HCT116 (cell line): Measurements from ENCODE around the gene OGDHL. TPM values are rescaled to one million over a fixed set of nuclear protein-coding genes. Genes with fewer than 3 reads are reported as not detected.

Source experiments
- ATAC-seq: fragments of 200-7000 bp; cut with Tn5 transposase; 2 replicates; pipeline ENCODE4 v1.9.1; 2020; ENCODE audit warnings: mild to moderate bottlenecking, moderate library complexity
- BruUV-seq: library from RNA; stranded (reverse); fragments of 400-500 nt; replicated peaks from 2 replicates; lab custom pipeline; 2021; lab: Mats Ljungman, UMichigan
- CTCF ChIA-PET: fragments of 300-600 bp; sonication (Branson Sonifier 250); formaldehyde crosslinking; loops from one replicate; lab custom pipeline; 2021; ENCODE audit warnings: antibody characterized with exemption; lab: Charles Lee
- POLR2A ChIA-PET: fragments of 300-600, 350-600 bp; sonication (Branson Sonifier 250); formaldehyde crosslinking; loops from one replicate; lab custom pipeline; 2021; ENCODE audit warnings: antibody characterized with exemption; lab: Charles Lee
- RAD21 ChIA-PET, 2 experiments: fragments of 300-600 bp; sonication (Branson Sonifier 250); formaldehyde crosslinking; loops; one replicate each; lab custom pipeline; 2023; ENCODE audit warnings: low total read pairs in 2 of 2; ENCODE audit not compliant: uncharacterized antibody in 2 of 2, unreplicated experiment in 2 of 2, low non-redundant PET in 1 of 2; lab: Charles Lee
- DNase-seq: peaks from one replicate; pipeline ENCODE4 v3.0.0-alpha.2; 2010; ENCODE audit warnings: low read depth, low spot score
- H2AFZ ChIP-seq: fragments of 200-600 bp; shearing (Covaris generic), sonication (generic); 2 replicates; pipeline ENCODE4 v1.6.1; 2017; ENCODE audit warnings: low read depth, mixed run types, mixed read lengths, antibody characterized with exemption, low read length; ENCODE audit not compliant: poor library complexity, severe bottlenecking
- H3K27ac ChIP-seq: 2 replicates; pipeline ENCODE4 v1.5.1; 2012; ENCODE audit warnings: low read depth, low read length
- H3K27me3 ChIP-seq: fragments of 200-600 bp; sonication (generic); 2 replicates; pipeline ENCODE4 v1.6.1; 2016; ENCODE audit warnings: mixed run types, low read length, mixed read lengths; ENCODE audit not compliant: insufficient read depth
- H3K36me3 ChIP-seq, 2 experiments: fragments of 200-500 bp in 1 of 2; fragments of 200-600 bp in 1 of 2; sonication (Bioruptor generic) in 1 of 2; sonication (generic) in 1 of 2; 2 replicates each; pipeline versions ENCODE4 v1.5.1 to v1.6.1; 2014 to 2016; ENCODE audit warnings: low read length in 2 of 2, inconsistent platforms in 1 of 2, mixed read lengths in 1 of 2, mixed run types in 1 of 2; ENCODE audit not compliant: insufficient read depth in 2 of 2, control insufficient read depth in 1 of 2
- H3K4me1 ChIP-seq, 2 experiments: fragments of 200-600 bp in 1 of 2; sonication (generic) in 1 of 2; 2 replicates each; pipeline versions ENCODE4 v1.5.1 to v1.6.1; 2012 to 2017; ENCODE audit warnings: low read length in 2 of 2, inconsistent platforms in 1 of 2, mild to moderate bottlenecking in 1 of 2, mixed read lengths in 1 of 2, mixed run types in 1 of 2, moderate library complexity in 1 of 2; ENCODE audit not compliant: insufficient read depth in 2 of 2, control insufficient read depth in 1 of 2
- H3K4me2 ChIP-seq: fragments of 200-600 bp; sonication (generic); 2 replicates; pipeline ENCODE4 v1.6.1; 2017; ENCODE audit warnings: mixed run types, low read length, mixed read lengths
- H3K4me3 ChIP-seq, 2 experiments: fragments of 200-600 bp in 1 of 2; sonication (generic) in 1 of 2; replicated peaks in 1 of 2; 2 replicates each; pipeline ENCODE4 v1.5.1; 2011 to 2016; ENCODE audit warnings: low read length in 2 of 2, control low read depth in 1 of 2, low read depth in 1 of 2, mild to moderate bottlenecking in 1 of 2, mixed read lengths in 1 of 2, mixed run types in 1 of 2
- H3K79me2 ChIP-seq: fragments of 200-600 bp; sonication (generic); 2 replicates; pipeline ENCODE4 v1.6.1; 2017; ENCODE audit warnings: mild to moderate bottlenecking, mixed run types, low read length, moderate library complexity, mixed read lengths; ENCODE audit not compliant: insufficient read depth
- H3K9ac ChIP-seq: fragments of 200-600 bp; sonication (generic); 2 replicates; pipeline ENCODE4 v1.6.1; 2016; ENCODE audit warnings: low read length, mixed read lengths
- H3K9me2 ChIP-seq: fragments of 200-600 bp; sonication (generic), shearing (Covaris generic); 2 replicates; pipeline ENCODE4 v1.6.1; 2017; ENCODE audit warnings: mixed run types, mild to moderate bottlenecking, moderate library complexity; ENCODE audit not compliant: insufficient read depth
- H3K9me3 ChIP-seq, 2 experiments: fragments of 200-500 bp in 1 of 2; fragments of 200-600 bp in 1 of 2; sonication (Bioruptor generic) in 1 of 2; sonication (generic) in 1 of 2; 2 replicates each; pipeline ENCODE4 v1.6.1; 2014 to 2017; ENCODE audit warnings: low read length in 2 of 2, mixed read lengths in 2 of 2, inconsistent platforms in 1 of 2, low read depth in 1 of 2, mild to moderate bottlenecking in 1 of 2, mixed run types in 1 of 2, moderate library complexity in 1 of 2; ENCODE audit not compliant: control insufficient read depth in 1 of 2, insufficient read depth in 1 of 2
- H4K20me1 ChIP-seq: fragments of 200-600 bp; sonication (generic), shearing (Covaris generic); 2 replicates; pipeline ENCODE4 v1.6.1; 2017; ENCODE audit warnings: mixed run types, mild to moderate bottlenecking, moderate library complexity; ENCODE audit not compliant: insufficient read depth
- CBX3 ChIP-seq: IDR thresholded peaks from 2 replicates; pipeline ENCODE4 v1.6.1; 2012; ENCODE audit warnings: low read depth
- EGR1 ChIP-seq: IDR thresholded peaks from 2 replicates; pipeline ENCODE4 v1.6.1; 2012; ENCODE audit warnings: low read depth
- ELF1 ChIP-seq: IDR thresholded peaks from 2 replicates; pipeline ENCODE4 v1.6.1; 2012; ENCODE audit warnings: low read depth, borderline replicate concordance
- FOSL1 ChIP-seq: IDR thresholded peaks from 2 replicates; pipeline ENCODE4 v1.6.1; 2012; ENCODE audit warnings: low read depth
- JUND ChIP-seq: IDR thresholded peaks from 2 replicates; pipeline ENCODE4 v1.6.1; 2012
- POLR2A ChIP-seq: IDR thresholded peaks from 2 replicates; pipeline ENCODE4 v1.7.0; 2011; ENCODE audit warnings: borderline replicate concordance; ENCODE audit not compliant: insufficient read depth, insufficient read length; ENCODE audit errors: extremely low read depth
- RAD21 ChIP-seq: IDR thresholded peaks from 2 replicates; pipeline ENCODE4 v1.6.1; 2012; ENCODE audit warnings: low read depth, mild to moderate bottlenecking
- SIN3A ChIP-seq: IDR thresholded peaks from 2 replicates; pipeline ENCODE4 v1.6.1; 2012; ENCODE audit warnings: low read depth
- SP1 ChIP-seq: IDR thresholded peaks from 2 replicates; pipeline ENCODE4 v1.6.1; 2012; ENCODE audit warnings: low read depth
- YY1 ChIP-seq: IDR thresholded peaks from 2 replicates; pipeline ENCODE4 v1.6.1; 2011; ENCODE audit warnings: low read length, low read depth, moderate library complexity, mild to moderate bottlenecking; ENCODE audit not compliant: insufficient replicate concordance; ENCODE audit errors: extremely low read depth
- ZFX ChIP-seq: fragments of 450-650 bp; IDR thresholded peaks from 2 replicates; pipeline ENCODE4 v1.6.1; 2017
- ZNF274 ChIP-seq: fragments of 200-500 bp; sonication (Bioruptor generic); IDR thresholded peaks from 2 replicates; pipeline ENCODE4 v1.6.1; 2014; ENCODE audit warnings: mild to moderate bottlenecking, low read depth, low read length, inconsistent platforms
- intact Hi-C: fragments of 100-400 bp; cut with micrococcal nuclease; formaldehyde crosslinking; loops from 2 replicates; pipeline ENCODE4 v1.10.0; 2022
- total RNA-seq: library from RNA; stranded (reverse); gene quantifications from one replicate; pipeline ENCODE4 v1.2.1, GENCODE V29; 2021; ENCODE audit not compliant: unreplicated experiment
- TF ChIP-seq, protein P1 (sequence below), 3 experiments: fragments of 200-600 bp in 1 of 3; sonication (generic) in 1 of 3; IDR thresholded peaks in 2 of 3; conservative IDR thresholded peaks in 1 of 3; 2 replicates each; pipeline ENCODE4 v1.5.1; 2012 to 2017; ENCODE audit warnings: low read depth in 2 of 3, low read length in 2 of 3, antibody characterized with exemption in 1 of 3, borderline replicate concordance in 1 of 3, control low read depth in 1 of 3, mild to moderate bottlenecking in 1 of 3, mixed read lengths in 1 of 3, mixed run types in 1 of 3, moderate library complexity in 1 of 3; ENCODE audit not compliant: insufficient read depth in 1 of 3
- TF ChIP-seq, protein P2 (sequence below): IDR thresholded peaks from 2 replicates; pipeline ENCODE4 v1.6.1; 2011; ENCODE audit warnings: mild to moderate bottlenecking, low read length, moderate library complexity; ENCODE audit not compliant: insufficient replicate concordance; ENCODE audit errors: extremely low read depth

OGDHL gene
- total RNA-seq, 1 experiment from 2014 or later: 16.3 TPM

DNA sequence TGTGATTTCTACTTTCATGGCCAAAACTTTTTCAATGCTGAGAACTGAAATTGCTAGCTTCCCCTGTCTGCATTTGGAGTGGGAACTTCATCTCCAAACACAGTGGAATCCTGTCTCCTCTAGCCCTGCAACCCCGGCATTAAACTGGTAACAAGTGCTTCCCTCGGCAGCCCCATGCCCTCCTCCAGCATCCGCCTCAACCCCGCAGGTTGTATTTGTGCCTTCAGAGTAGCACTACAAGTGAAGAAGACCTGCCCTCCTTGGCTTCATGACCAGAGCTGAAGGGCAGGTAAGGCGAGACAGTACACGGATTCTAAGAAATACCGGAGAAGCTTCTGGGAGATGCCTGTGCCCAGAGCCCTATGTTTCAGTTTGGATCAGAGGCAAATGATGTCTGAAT is 65.8 kb downstream of the OGDHL start:
- RAD21 ChIA-PET: no interaction called here
- POLR2A ChIA-PET: no interaction called here
- no peak for ATAC-seq
- peaks cover 22% of the 10 kb centered on the region; the same call in 1 of the 2 replicates for H3K27me3 ChIP-seq
- no peak overlapping the region for H2AFZ ChIP-seq
- DNase-seq: no peak
- no peaks in the 10 kb centered on the region for H3K9me2 ChIP-seq
- no peak overlapping the region for H3K4me3 ChIP-seq
- intact Hi-C loops: no loop called here
- TF ChIP-seq, protein P1, sequence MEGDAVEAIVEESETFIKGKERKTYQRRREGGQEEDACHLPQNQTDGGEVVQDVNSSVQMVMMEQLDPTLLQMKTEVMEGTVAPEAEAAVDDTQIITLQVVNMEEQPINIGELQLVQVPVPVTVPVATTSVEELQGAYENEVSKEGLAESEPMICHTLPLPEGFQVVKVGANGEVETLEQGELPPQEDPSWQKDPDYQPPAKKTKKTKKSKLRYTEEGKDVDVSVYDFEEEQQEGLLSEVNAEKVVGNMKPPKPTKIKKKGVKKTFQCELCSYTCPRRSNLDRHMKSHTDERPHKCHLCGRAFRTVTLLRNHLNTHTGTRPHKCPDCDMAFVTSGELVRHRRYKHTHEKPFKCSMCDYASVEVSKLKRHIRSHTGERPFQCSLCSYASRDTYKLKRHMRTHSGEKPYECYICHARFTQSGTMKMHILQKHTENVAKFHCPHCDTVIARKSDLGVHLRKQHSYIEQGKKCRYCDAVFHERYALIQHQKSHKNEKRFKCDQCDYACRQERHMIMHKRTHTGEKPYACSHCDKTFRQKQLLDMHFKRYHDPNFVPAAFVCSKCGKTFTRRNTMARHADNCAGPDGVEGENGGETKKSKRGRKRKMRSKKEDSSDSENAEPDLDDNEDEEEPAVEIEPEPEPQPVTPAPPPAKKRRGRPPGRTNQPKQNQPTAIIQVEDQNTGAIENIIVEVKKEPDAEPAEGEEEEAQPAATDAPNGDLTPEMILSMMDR (IDR thresholded peaks at IDR 0.05 in 2 of 3, conservative IDR thresholded peaks at IDR 0.05 in 1 of 3; ENCODE audit: borderline replicate concordance in 1 of 3, insufficient read depth in 1 of 3, low read depth in 2 of 3, low read length in 2 of 3): no peak
- TF ChIP-seq, protein P2, sequence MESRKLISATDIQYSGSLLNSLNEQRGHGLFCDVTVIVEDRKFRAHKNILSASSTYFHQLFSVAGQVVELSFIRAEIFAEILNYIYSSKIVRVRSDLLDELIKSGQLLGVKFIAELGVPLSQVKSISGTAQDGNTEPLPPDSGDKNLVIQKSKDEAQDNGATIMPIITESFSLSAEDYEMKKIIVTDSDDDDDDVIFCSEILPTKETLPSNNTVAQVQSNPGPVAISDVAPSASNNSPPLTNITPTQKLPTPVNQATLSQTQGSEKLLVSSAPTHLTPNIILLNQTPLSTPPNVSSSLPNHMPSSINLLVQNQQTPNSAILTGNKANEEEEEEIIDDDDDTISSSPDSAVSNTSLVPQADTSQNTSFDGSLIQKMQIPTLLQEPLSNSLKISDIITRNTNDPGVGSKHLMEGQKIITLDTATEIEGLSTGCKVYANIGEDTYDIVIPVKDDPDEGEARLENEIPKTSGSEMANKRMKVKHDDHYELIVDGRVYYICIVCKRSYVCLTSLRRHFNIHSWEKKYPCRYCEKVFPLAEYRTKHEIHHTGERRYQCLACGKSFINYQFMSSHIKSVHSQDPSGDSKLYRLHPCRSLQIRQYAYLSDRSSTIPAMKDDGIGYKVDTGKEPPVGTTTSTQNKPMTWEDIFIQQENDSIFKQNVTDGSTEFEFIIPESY: no peak
- no peak for TF ChIP-seq ZFX
- no peak overlapping the region for H3K27ac ChIP-seq
- CTCF ChIA-PET: no interaction called here
- H3K9me3 ChIP-seq: no peaks in the 10 kb centered on the region
- H3K4me2 ChIP-seq: no peak overlapping the region
- BruUV-seq: no TSS peak
- no peaks in the 10 kb centered on the region for H3K4me1 ChIP-seq
- H3K36me3 ChIP-seq: no peaks in the 10 kb centered on the region
- no peaks in the 10 kb centered on the region for H4K20me1 ChIP-seq
- H3K79me2 ChIP-seq: no peaks in the 10 kb centered on the region
- no peak overlapping the region for H3K9ac ChIP-seq

DNA sequence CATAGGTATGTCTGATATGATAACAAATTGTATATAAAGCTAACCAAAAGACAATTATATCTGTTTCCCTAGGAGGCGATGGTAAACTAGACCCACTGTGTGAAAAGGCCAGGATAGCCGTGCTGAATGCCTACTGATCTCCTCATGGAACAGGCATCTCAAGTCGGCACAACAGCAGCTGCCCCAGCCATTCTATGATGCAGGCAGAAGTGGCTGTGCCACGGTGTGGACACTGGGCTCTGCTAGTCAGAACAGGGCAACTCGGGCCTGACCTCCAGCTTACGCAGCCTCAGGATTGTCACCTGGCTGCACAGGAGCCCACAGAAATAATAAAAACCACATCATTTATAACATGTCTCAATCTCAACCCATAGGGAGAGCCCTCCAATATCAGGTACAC is 67.7 kb downstream of the OGDHL start:
- intact Hi-C loops: no loop called here
- no peak overlapping the region for H2AFZ ChIP-seq
- H3K9me2 ChIP-seq: no peaks in the 10 kb centered on the region
- ChIA-PET CTCF (no interaction called here), RAD21 (no interaction called here), POLR2A (no interaction called here)
- no TSS peak for BruUV-seq
- H3K27ac ChIP-seq: no peak overlapping the region
- no peaks in the 10 kb centered on the region for H3K4me1 ChIP-seq
- H3K79me2 ChIP-seq: no peaks in the 10 kb centered on the region
- H4K20me1 ChIP-seq: no peaks in the 10 kb centered on the region
- H3K4me2 ChIP-seq: no peak overlapping the region
- no peaks in the 10 kb centered on the region for H3K36me3 ChIP-seq
- H3K27me3 ChIP-seq: peaks cover 33% of the 10 kb centered on the region; the same call in 1 of the 2 replicates
- DNase-seq (no peak), ATAC-seq (no peak)
- H3K9me3 ChIP-seq: no peaks in the 10 kb centered on the region
- H3K4me3 ChIP-seq: no peak overlapping the region
- H3K9ac ChIP-seq: no peak overlapping the region
- TF ChIP-seq EGR1: no peak
- TF ChIP-seq ZNF274: no peak
- TF ChIP-seq CBX3: no peak
- TF ChIP-seq SP1: no peak
- TF ChIP-seq FOSL1: no peak
- no peak for TF ChIP-seq POLR2A
- no peak for TF ChIP-seq SIN3A
- no peak for TF ChIP-seq RAD21
- TF ChIP-seq ZFX: no peak
- TF ChIP-seq, protein P1 (IDR thresholded peaks at IDR 0.05 in 2 of 3, conservative IDR thresholded peaks at IDR 0.05 in 1 of 3; ENCODE audit: borderline replicate concordance in 1 of 3, insufficient read depth in 1 of 3, low read depth in 2 of 3, low read length in 2 of 3): no peak
- no peak for TF ChIP-seq JUND
- no peak for TF ChIP-seq ELF1
- no peak for TF ChIP-seq YY1
